Measurements from ENCODE around the gene ZNF672.

GRCh38 chr1:248817065-248817464 lies 21.0 kb upstream of the ZNF672 start:
- TF ChIP-seq CTCF (IDR thresholded peaks at IDR 0.05; ENCODE audit: low read depth, low read length) = no peak
- TF ChIP-seq POLR2A (IDR thresholded peaks at IDR 0.05; ENCODE audit: extremely low read depth, insufficient read length) = no peak
- TF ChIP-seq MAX (IDR thresholded peaks at IDR 0.05; ENCODE audit: low read depth, low read length) = peak; percentile 87
- TF ChIP-seq MYC (IDR thresholded peaks at IDR 0.05; ENCODE audit: low read depth, low read length) = peak; percentile 91
